HepG2 (cell line): ENCODE measurements around the gene UBL7. TPM values are rescaled to one million over a fixed set of nuclear protein-coding genes. Genes with fewer than 3 reads are reported as not detected.
A peak's percentile ranks its signal among the peaks of the same experiment; 100 is the strongest.

Source experiments
- ATAC-seq: fragments of 200-7000 bp; cut with Tn5 transposase; 3 replicates; pipeline ENCODE4 v1.9.1; 2020; ENCODE audit warnings: mild to moderate bottlenecking, moderate library complexity
- BruUV-seq: library from RNA; stranded (reverse); fragments of 400-500 nt; replicated peaks from 2 replicates; lab custom pipeline; 2021; lab: Mats Ljungman, UMichigan
- CTCF ChIA-PET: fragments of 300-600 bp; formaldehyde crosslinking; extraction: SDS; loops from one replicate; lab custom pipeline; 2021; ENCODE audit warnings: low total read pairs, inconsistent platforms, low intra/inter-chr PET ratio; lab: Yijun Ruan, JAX
- POLR2A ChIA-PET: fragments of 350-600 bp; sonication (Branson Sonifier 250); formaldehyde crosslinking; loops from one replicate; lab custom pipeline; 2020; ENCODE audit warnings: antibody characterized with exemption, inconsistent platforms; lab: Yijun Ruan, JAX
- DNase-seq: peaks from one replicate; pipeline ENCODE4 v3.0.0-alpha.2; 2015; ENCODE audit warnings: low spot score
- FAIRE-seq: peaks from 3 replicates; lab custom pipeline; 2011; peaks lifted over from hg19 to GRCh38; lab: Jason Lieb, UNC
- H2AFZ ChIP-seq: one replicate; pipeline ENCODE4 v1.6.1; 2011; ENCODE audit warnings: low read length, inconsistent platforms
- H3K27ac ChIP-seq: fragments of 300-600 bp; 3 replicates; pipeline ENCODE4 v1.8.0; 2011; ENCODE audit warnings: mixed run types, mild to moderate bottlenecking, mixed read lengths, low read length, inconsistent platforms; ENCODE audit not compliant: insufficient read depth; ENCODE audit errors: extremely low read length
- H3K27me3 ChIP-seq, 2 experiments: fragments of 200-600 bp in 1 of 2; 2 replicates in 1 of 2; 3 replicates in 1 of 2; pipeline versions ENCODE4 v1.6.0 to v1.8.0; 2011; ENCODE audit warnings: low read length in 2 of 2, mild to moderate bottlenecking in 2 of 2, moderate library complexity in 2 of 2, inconsistent platforms in 1 of 2; ENCODE audit not compliant: insufficient read depth in 2 of 2, control insufficient read depth in 1 of 2
- H3K36me3 ChIP-seq, 2 experiments: fragments of 200-600 bp in 1 of 2; replicated peaks in 1 of 2; 2 replicates in 1 of 2; 3 replicates in 1 of 2; pipeline versions ENCODE4 v1.5.1 to v1.8.0; 2011; ENCODE audit warnings: low read length in 2 of 2, inconsistent platforms in 1 of 2; ENCODE audit not compliant: insufficient read depth in 2 of 2, control insufficient read depth in 1 of 2
- H3K4me1 ChIP-seq: 2 replicates; pipeline ENCODE4 v1.5.1; 2012; ENCODE audit warnings: low read length, inconsistent platforms; ENCODE audit not compliant: insufficient read depth
- H3K4me2 ChIP-seq: 2 replicates; pipeline ENCODE4 v1.6.0; 2011; ENCODE audit warnings: low read depth, low read length, inconsistent platforms
- H3K4me3 ChIP-seq, 3 experiments: fragments of 200-600 bp in 1 of 3; sonication (generic), shearing (Covaris generic) in 1 of 3; replicated peaks in 1 of 3; 2 replicates each; pipeline ENCODE4 v1.5.1; 2011 to 2016; ENCODE audit warnings: low read length in 3 of 3, inconsistent platforms in 2 of 3, low read depth in 2 of 3, mild to moderate bottlenecking in 2 of 3, control low read depth in 1 of 3, mixed read lengths in 1 of 3; ENCODE audit not compliant: insufficient read depth in 1 of 3
- H3K79me2 ChIP-seq: one replicate; pipeline ENCODE4 v1.6.1; 2011; ENCODE audit warnings: low read length, inconsistent platforms; ENCODE audit not compliant: insufficient read depth
- H3K9ac ChIP-seq: 2 replicates; pipeline ENCODE4 v1.6.0; 2011; ENCODE audit warnings: mild to moderate bottlenecking, low read depth, low read length, inconsistent platforms; ENCODE audit not compliant: insufficient read depth
- H3K9me3 ChIP-seq: 2 replicates; pipeline ENCODE4 v1.5.1; 2012; ENCODE audit warnings: mild to moderate bottlenecking, low read length
- H4K20me1 ChIP-seq: 2 replicates; pipeline ENCODE4 v1.6.0; 2011; ENCODE audit warnings: inconsistent platforms, mild to moderate bottlenecking, low read length, moderate library complexity; ENCODE audit not compliant: insufficient read depth
- HNRNPL ChIP-seq: fragments of 200-400 bp; formaldehyde crosslinking; IDR thresholded peaks from 2 replicates; pipeline ENCODE4 v1.6.1; 2017; ENCODE audit warnings: mild to moderate bottlenecking, low read depth, low read length
- ZFY ChIP-seq: sonication (generic); formaldehyde crosslinking; IDR thresholded peaks from 2 replicates; pipeline ENCODE4 v1.4.0; 2020; ENCODE audit warnings: missing genetic modification reagents
- ZNF616 ChIP-seq: sonication (generic); formaldehyde crosslinking; IDR thresholded peaks from 2 replicates; pipeline ENCODE4 v1.5.0; 2020; ENCODE audit warnings: low read depth, mild to moderate bottlenecking, missing genetic modification reagents
- WGBS: methylation state at CpG from one replicate; pipeline ENCODE4 v1.1.6; 2017; ENCODE audit warnings: low lambda C conversion rate; 5-methylcytosine and 5-hydroxymethylcytosine counted together
- in situ Hi-C: cut with HindIII; loops from 2 replicates; pipeline ENCODE4 v1.10.0; 2017; ENCODE audit warnings: low pct_unique_long_range_greater_than_20kb; ENCODE audit not compliant: extremely low pct_ligation_motif_present
- intact Hi-C: fragments of 100-400 bp; cut with micrococcal nuclease; formaldehyde crosslinking; loops from one replicate; pipeline ENCODE4 v1.10.0; 2022; ENCODE audit not compliant: unreplicated experiment
- polyA plus RNA-seq, 8 experiments: library from polyadenylated mRNA; depleted of rRNA in 3 of 8; stranded (reverse) in 7 of 8; unstranded in 1 of 8; fragments of >200 nt; fragmentation: Illumina TruSeq in 4 of 8; extraction: Trizol in 4 of 8; gene quantifications; 2 replicates each; pipeline versions ENCODE4 v1.2.1 to v1.2.3, GENCODE V29; 2011 to 2016; ENCODE audit warnings: low read depth in 4 of 8, missing spikeins in 1 of 8, mixed read lengths in 1 of 8; ENCODE audit not compliant: insufficient read depth in 1 of 8
- total RNA-seq, 5 experiments: library from RNA; depleted of rRNA; stranded (reverse); fragments of >200 nt; fragmentation: Illumina TruSeq; extraction: Trizol; gene quantifications; 2 replicates each; pipeline ENCODE4 v1.2.3, GENCODE V29; 2016; ENCODE audit warnings: low read depth in 1 of 5
- TF ChIP-seq, protein P1 (sequence below): sonication (generic); formaldehyde crosslinking; IDR thresholded peaks from 2 replicates; pipeline ENCODE4 v1.4.0; 2020; ENCODE audit warnings: missing genetic modification reagents
- TF ChIP-seq, protein P2 (sequence below): fragments of 450-650 bp; IDR thresholded peaks from 2 replicates; pipeline ENCODE4 v1.6.1; 2017
- TF ChIP-seq, protein P3 (sequence below): sonication (generic); formaldehyde crosslinking; IDR thresholded peaks from 2 replicates; pipeline ENCODE4 v1.4.0; 2020; ENCODE audit warnings: missing genetic modification reagents

Gene UBL7
- total and polyA plus RNA-seq, 2 of the 13 experiments (the other 11 are each of a cell fraction or from before 2014, with no cell fraction given) = 55.0 to 63.5 TPM

GRCh38 chr15:74431645-74432044, 29.3 kb downstream of the UBL7 start:
- Histone ChIP-seq H4K20me1 (peaks cover 19% of the 10 kb centered on the region), H2AFZ (no peak overlapping the region), H3K27ac (no peak overlapping the region), H3K79me2 (peaks cover 59% of the 10 kb centered on the region), H3K9ac (no peak overlapping the region), H3K4me3 (peak overlapping the region in 1 of 3 experiments; percentile 87; a peak in 2 of 6 replicates), H3K36me3 (peaks cover 11 to 14% of the 10 kb centered on the region in 2 experiments), H3K9me3 (no peaks in the 10 kb centered on the region), H3K4me2 (peak overlapping the region; percentile 75), H3K4me1 (peaks cover 79% of the 10 kb centered on the region), H3K27me3 (no peaks in the 10 kb centered on the region)
- no TSS peak for BruUV-seq
- DNase-seq (no peak), FAIRE-seq (no peak), ATAC-seq (no peak)
- TF ChIP-seq, protein P1, sequence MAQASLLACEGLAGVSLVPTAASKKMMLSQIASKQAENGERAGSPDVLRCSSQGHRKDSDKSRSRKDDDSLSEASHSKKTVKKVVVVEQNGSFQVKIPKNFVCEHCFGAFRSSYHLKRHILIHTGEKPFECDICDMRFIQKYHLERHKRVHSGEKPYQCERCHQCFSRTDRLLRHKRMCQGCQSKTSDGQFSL = peak; percentile 75
- TF ChIP-seq HNRNPL (0 out of 2 replicates have a peak, but pooled peaks have one; percentile 48), ZFY (CRISPR knock-in tag) (peak; percentile 21; the same call in 1 of the 2 replicates), ZNF616 (CRISPR knock-in tag) (no peak)
- TF ChIP-seq, protein P2, sequence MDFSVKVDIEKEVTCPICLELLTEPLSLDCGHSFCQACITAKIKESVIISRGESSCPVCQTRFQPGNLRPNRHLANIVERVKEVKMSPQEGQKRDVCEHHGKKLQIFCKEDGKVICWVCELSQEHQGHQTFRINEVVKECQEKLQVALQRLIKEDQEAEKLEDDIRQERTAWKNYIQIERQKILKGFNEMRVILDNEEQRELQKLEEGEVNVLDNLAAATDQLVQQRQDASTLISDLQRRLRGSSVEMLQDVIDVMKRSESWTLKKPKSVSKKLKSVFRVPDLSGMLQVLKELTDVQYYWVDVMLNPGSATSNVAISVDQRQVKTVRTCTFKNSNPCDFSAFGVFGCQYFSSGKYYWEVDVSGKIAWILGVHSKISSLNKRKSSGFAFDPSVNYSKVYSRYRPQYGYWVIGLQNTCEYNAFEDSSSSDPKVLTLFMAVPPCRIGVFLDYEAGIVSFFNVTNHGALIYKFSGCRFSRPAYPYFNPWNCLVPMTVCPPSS = no peak
- TF ChIP-seq, protein P3, sequence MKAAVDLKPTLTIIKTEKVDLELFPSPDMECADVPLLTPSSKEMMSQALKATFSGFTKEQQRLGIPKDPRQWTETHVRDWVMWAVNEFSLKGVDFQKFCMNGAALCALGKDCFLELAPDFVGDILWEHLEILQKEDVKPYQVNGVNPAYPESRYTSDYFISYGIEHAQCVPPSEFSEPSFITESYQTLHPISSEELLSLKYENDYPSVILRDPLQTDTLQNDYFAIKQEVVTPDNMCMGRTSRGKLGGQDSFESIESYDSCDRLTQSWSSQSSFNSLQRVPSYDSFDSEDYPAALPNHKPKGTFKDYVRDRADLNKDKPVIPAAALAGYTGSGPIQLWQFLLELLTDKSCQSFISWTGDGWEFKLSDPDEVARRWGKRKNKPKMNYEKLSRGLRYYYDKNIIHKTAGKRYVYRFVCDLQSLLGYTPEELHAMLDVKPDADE (CRISPR knock-in tag) = 0 out of 2 replicates have a peak, but pooled peaks have one; percentile 38
- ChIA-PET POLR2A (interaction anchor here (1.0 to 9.8 kb wide), 9 partner anchors 11 to 50 kb away, joined by 3 to 140 read pairs (median 10); partner anchors contain the start of gene UBL7), CTCF (no interaction called here)
- in situ Hi-C loops (loop anchor here (5.0 kb wide), 1 partner anchor 44 kb away; no protein-coding TSS in a partner anchor), intact Hi-C loops (no loop called here)
- 81% methylated on average over 8 of the region's 8 CpGs for WGBS
